ENCODE results near the gene PCDHA5. TPM values are rescaled to one million over a fixed set of nuclear protein-coding genes. Genes with fewer than 3 reads are reported as not detected.
A peak's percentile ranks its signal among the peaks of the same experiment; 100 is the strongest.

The PCDHA5 gene
- total and polyA plus RNA-seq, 10 of the 15 experiments (the other 5 are each of a cell fraction or from before 2014, with no cell fraction given), result under 0.01 TPM; not detected in 9

GRCh38 chr5:140868721-140869554 is 47.5 kb downstream of the PCDHA5 start, which contains the start of gene PCDHA11:
TSS of gene PCDHA11 (plus strand) at chr5:140868957. CDS start at chr5:140869104, 147 bp downstream.
- no peak within 1 kb of the TSS for H3K9ac ChIP-seq (ENCODE audit: control insufficient read depth, insufficient read depth, low read length)
- ATAC-seq (no peak), FAIRE-seq (no peak), DNase-seq (ENCODE audit: low read depth, low spot score) (no peak)
- H3K9me3 ChIP-seq (replicated peaks; ENCODE audit: control insufficient read depth, insufficient read depth, low read length), result no peaks in the 10 kb centered on the region; the same call in 1 of the 3 replicates
- ChIA-PET SMC1A (ENCODE audit: uncharacterized antibody, unreplicated experiment) (no interaction called here), CTCF (interaction anchor here (0.6 to 0.9 kb wide), 3 partner anchors 8 to 680 kb away, joined by 3 to 4 read pairs (median 4); no protein-coding TSS in a partner anchor), POLR2A (no interaction called here), RAD21 (ENCODE audit: unreplicated experiment) (no interaction called here)
- intact Hi-C loops (cut with micrococcal nuclease; ENCODE audit: unreplicated experiment) (no loop called here), in situ Hi-C loops (cut with MboI) (no loop called here)
- no peaks in the 10 kb centered on the region for H4K20me1 ChIP-seq (ENCODE audit: control insufficient read depth, insufficient read depth)
- no peak within 1 kb of the TSS for H3K4me2 ChIP-seq (ENCODE audit: control insufficient read depth, insufficient read depth)
- no peak within 1 kb of the TSS for H3K27ac ChIP-seq (ENCODE audit: control insufficient read depth, insufficient read depth)
- H2AFZ ChIP-seq (ENCODE audit: control insufficient read depth, low read depth, low read length), result no peak within 1 kb of the TSS
- no TSS peak for BruUV-seq (replicated peaks)
- H3K4me3 ChIP-seq, result no peak within 1 kb of the TSS
- WGBS (ENCODE audit: insufficient coverage, insufficient replicate concordance, low lambda C conversion rate, missing lambda C conversion rate), result 59% methylated on average over 37 of the region's 41 CpGs
- no peaks in the 10 kb centered on the region for H3K4me1 ChIP-seq (ENCODE audit: control insufficient read depth, insufficient read depth, low read length)
- no peaks in the 10 kb centered on the region for H3K27me3 ChIP-seq (replicated peaks in 1 of 2; ENCODE audit: control insufficient read depth in 2 of 2, insufficient read depth in 2 of 2, low read length in 1 of 2)
- no peaks in the 10 kb centered on the region for H3K79me2 ChIP-seq (ENCODE audit: control insufficient read depth, insufficient read depth, low read length)
- TF ChIP-seq CTCF (IDR thresholded peaks at IDR 0.05 in 2 of 3, conservative IDR thresholded peaks at IDR 0.05 in 1 of 3; ENCODE audit: control insufficient read depth in 2 of 3, extremely low read depth in 1 of 3, insufficient read depth in 1 of 3, low read depth in 3 of 3, low read length in 3 of 3) (peak in 1 of 3 experiments; percentile 13; a peak in 1 of 6 replicates), REST (IDR thresholded peaks at IDR 0.05; ENCODE audit: low read depth, low read length) (no peak)
- H3K36me3 ChIP-seq (ENCODE audit: control insufficient read depth in 2 of 2, insufficient read depth in 2 of 2, low read length in 1 of 2), result no peaks in the 10 kb centered on the region
